DOHH2 (cell line): ENCODE data around the gene PC.

Experiments
- H3F3A ChIP-seq: fragments of 200-600 bp; sonication (generic), shearing (Covaris generic); 2 replicates; pipeline ENCODE4 v1.6.0; 2016; ENCODE audit warnings: antibody characterized with exemption, mild to moderate bottlenecking; ENCODE audit not compliant: control insufficient read depth, insufficient read depth
- H3K27ac ChIP-seq: fragments of 200-600 bp; sonication (generic); 2 replicates; pipeline ENCODE4 v1.5.1; 2014; ENCODE audit warnings: low read depth, mild to moderate bottlenecking, low read length, moderate library complexity
- H3K27me3 ChIP-seq: fragments of 200-600 bp; sonication (generic); 2 replicates; pipeline ENCODE4 v1.6.1; 2014; ENCODE audit warnings: mild to moderate bottlenecking, low read length, mixed read lengths; ENCODE audit not compliant: control insufficient read depth
- H3K36me3 ChIP-seq: fragments of 200-600 bp; sonication (generic); 2 replicates; pipeline ENCODE4 v1.6.1; 2014; ENCODE audit warnings: mild to moderate bottlenecking, low read length, moderate library complexity, mixed read lengths; ENCODE audit not compliant: control insufficient read depth
- H3K4me1 ChIP-seq: fragments of 200-600 bp; sonication (generic); 2 replicates; pipeline ENCODE4 v1.6.1; 2014; ENCODE audit warnings: mild to moderate bottlenecking, low read length, mixed read lengths; ENCODE audit not compliant: control insufficient read depth
- H3K4me2 ChIP-seq: fragments of 200-600 bp; sonication (generic); 2 replicates; pipeline ENCODE4 v1.6.0; 2014; ENCODE audit warnings: mild to moderate bottlenecking, low read length, moderate library complexity
- H3K4me3 ChIP-seq: fragments of 200-600 bp; sonication (generic); 2 replicates; pipeline ENCODE4 v1.5.1; 2014; ENCODE audit warnings: mild to moderate bottlenecking, low read length, mixed read lengths
- H3K79me2 ChIP-seq: fragments of 200-600 bp; sonication (generic); 2 replicates; pipeline ENCODE4 v1.6.1; 2014; ENCODE audit warnings: mild to moderate bottlenecking, low read length, mixed read lengths; ENCODE audit not compliant: control insufficient read depth
- H3K9me2 ChIP-seq: fragments of 200-600 bp; sonication (generic); replicated peaks from 2 replicates; pipeline ENCODE4 v1.6.1; 2014; ENCODE audit warnings: mild to moderate bottlenecking, low read length, mixed read lengths; ENCODE audit not compliant: control insufficient read depth
- H3K9me3 ChIP-seq: fragments of 200-600 bp; sonication (generic); 2 replicates; pipeline ENCODE4 v1.6.1; 2014; ENCODE audit warnings: antibody characterized with exemption, low read length, mixed read lengths; ENCODE audit not compliant: control insufficient read depth, insufficient read depth
- H4K20me1 ChIP-seq: fragments of 200-600 bp; sonication (generic); 2 replicates; pipeline ENCODE4 v1.6.0; 2014; ENCODE audit warnings: low read depth, mild to moderate bottlenecking, antibody characterized with exemption, low read length, moderate library complexity; ENCODE audit not compliant: control insufficient read depth, insufficient read depth
- EZH2phosphoT487 ChIP-seq: fragments of 200-600 bp; sonication (generic); IDR thresholded peaks from 2 replicates; pipeline ENCODE4 v1.6.1; 2017; ENCODE audit warnings: borderline replicate concordance, mild to moderate bottlenecking, antibody characterized with exemption, low read length, moderate library complexity, mixed read lengths
- TF ChIP-seq, protein P1 (sequence below): fragments of 200-600 bp; sonication (generic); IDR thresholded peaks from one replicate; pipeline ENCODE4 v1.5.1; 2014; ENCODE audit warnings: antibody characterized with exemption, mild to moderate bottlenecking, low read depth, low read length; ENCODE audit not compliant: poor library complexity, severe bottlenecking

PC gene

GRCh38 chr11:66918741-66919140, 39.4 kb downstream of the PC start:
- H3K79me2 ChIP-seq = no peaks in the 10 kb centered on the region
- no peak overlapping the region for H3K4me3 ChIP-seq
- no peaks in the 10 kb centered on the region for H3K9me2 ChIP-seq
- H3K4me1 ChIP-seq = no peaks in the 10 kb centered on the region
- no peak for TF ChIP-seq EZH2phosphoT487
- TF ChIP-seq, protein P1, sequence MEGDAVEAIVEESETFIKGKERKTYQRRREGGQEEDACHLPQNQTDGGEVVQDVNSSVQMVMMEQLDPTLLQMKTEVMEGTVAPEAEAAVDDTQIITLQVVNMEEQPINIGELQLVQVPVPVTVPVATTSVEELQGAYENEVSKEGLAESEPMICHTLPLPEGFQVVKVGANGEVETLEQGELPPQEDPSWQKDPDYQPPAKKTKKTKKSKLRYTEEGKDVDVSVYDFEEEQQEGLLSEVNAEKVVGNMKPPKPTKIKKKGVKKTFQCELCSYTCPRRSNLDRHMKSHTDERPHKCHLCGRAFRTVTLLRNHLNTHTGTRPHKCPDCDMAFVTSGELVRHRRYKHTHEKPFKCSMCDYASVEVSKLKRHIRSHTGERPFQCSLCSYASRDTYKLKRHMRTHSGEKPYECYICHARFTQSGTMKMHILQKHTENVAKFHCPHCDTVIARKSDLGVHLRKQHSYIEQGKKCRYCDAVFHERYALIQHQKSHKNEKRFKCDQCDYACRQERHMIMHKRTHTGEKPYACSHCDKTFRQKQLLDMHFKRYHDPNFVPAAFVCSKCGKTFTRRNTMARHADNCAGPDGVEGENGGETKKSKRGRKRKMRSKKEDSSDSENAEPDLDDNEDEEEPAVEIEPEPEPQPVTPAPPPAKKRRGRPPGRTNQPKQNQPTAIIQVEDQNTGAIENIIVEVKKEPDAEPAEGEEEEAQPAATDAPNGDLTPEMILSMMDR = no peak
- H3K36me3 ChIP-seq = no peaks in the 10 kb centered on the region
- no peak overlapping the region for H3K4me2 ChIP-seq
- no peaks in the 10 kb centered on the region for H3K9me3 ChIP-seq
- H3K27ac ChIP-seq = no peak overlapping the region
- peaks cover 20% of the 10 kb centered on the region for H3K27me3 ChIP-seq
- no peaks in the 10 kb centered on the region for H4K20me1 ChIP-seq
- no peaks in the 10 kb centered on the region for H3F3A ChIP-seq

DNA sequence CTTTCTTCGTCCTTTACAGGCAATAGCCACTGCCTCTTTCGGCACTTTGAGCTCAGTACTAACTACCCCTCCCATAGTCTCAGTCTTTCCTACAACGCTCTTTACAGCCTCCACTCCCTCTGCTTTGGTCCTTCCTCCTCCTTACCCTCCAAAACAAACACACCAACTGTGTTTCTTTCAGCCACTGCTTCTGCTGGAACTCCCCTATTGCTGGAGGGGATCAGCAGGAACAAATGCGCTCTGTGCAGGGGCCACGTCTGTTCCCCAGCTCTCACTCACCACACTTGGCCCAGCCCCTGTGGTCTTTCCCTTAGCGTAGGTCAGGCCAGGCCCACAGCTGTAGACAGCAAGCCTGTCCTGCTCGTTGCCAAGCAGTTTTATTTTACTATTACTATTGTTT, 42.3 kb downstream of the PC start:
- Histone ChIP-seq H3F3A (no peaks in the 10 kb centered on the region), H3K27me3 (peaks cover 20% of the 10 kb centered on the region)
- TF ChIP-seq EZH2phosphoT487 = no peak
- TF ChIP-seq, protein P1 = no peak

DNA sequence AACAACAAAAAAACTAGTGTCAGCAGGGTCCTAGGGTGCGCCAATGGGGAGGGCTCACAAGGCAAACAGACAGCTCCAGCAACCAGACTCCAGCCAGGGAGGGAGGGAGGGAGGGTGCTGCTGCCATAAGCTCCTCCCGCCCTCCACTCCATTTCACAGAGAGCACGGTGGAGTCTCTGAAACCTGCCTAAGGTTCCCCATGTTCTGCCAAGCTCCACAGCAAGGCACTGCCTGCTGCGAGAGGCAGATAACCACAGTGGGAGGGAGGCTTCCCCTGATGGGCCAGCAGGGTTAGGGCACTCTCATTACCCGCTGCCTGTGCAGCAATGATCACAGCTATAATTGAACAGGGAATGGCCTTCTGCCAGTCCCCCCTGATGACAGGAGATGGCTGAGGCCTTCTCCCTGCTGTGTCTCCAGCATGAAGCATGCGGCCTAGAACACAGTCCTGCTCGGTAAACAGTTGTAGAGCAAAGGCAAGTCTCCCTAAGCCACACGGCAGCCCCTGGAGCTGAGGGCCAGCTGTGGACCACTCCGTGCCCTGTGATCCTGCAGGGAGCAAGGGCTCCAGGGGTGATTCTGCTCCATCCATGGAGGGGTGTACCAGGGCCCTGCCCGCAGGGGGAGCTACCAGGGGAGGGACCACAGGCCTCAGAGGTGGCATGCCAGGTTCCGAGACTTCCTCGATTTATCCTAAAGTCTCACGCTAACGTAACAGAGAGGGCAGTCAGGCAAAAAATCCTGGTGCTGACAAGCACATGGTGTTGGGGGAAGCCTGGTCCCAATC, 42.9 kb downstream of the PC start:
- Histone ChIP-seq H3K9me2 (no peaks in the 10 kb centered on the region), H3K4me1 (no peaks in the 10 kb centered on the region), H3K9me3 (no peaks in the 10 kb centered on the region), H3K4me3 (no peak overlapping the region), H3K27ac (no peak overlapping the region), H3K79me2 (no peaks in the 10 kb centered on the region), H4K20me1 (no peaks in the 10 kb centered on the region), H3K4me2 (no peak overlapping the region), H3K36me3 (no peaks in the 10 kb centered on the region), H3K27me3 (peaks cover 18% of the 10 kb centered on the region), H3F3A (no peaks in the 10 kb centered on the region)
- TF ChIP-seq, protein P1 = no peak
- TF ChIP-seq EZH2phosphoT487 = no peak

More for the DNA sequence above, 42.3 kb downstream of the PC start:
- Histone ChIP-seq H3K36me3 (no peaks in the 10 kb centered on the region), H3K27ac (no peak overlapping the region), H3K9me3 (no peaks in the 10 kb centered on the region), H3K4me3 (no peak overlapping the region), H3K4me1 (no peaks in the 10 kb centered on the region), H3K9me2 (no peaks in the 10 kb centered on the region), H3K79me2 (no peaks in the 10 kb centered on the region), H4K20me1 (no peaks in the 10 kb centered on the region), H3K4me2 (no peak overlapping the region)
